Panc1 (cell line): Measurements from ENCODE around the gene KHSRP. TPM values are rescaled to one million over a fixed set of nuclear protein-coding genes. Genes with fewer than 3 reads are reported as not detected.

Experiments used
- microRNA-seq: library from miRNA; unstranded; fragments of <30 nt; microRNA quantifications from one replicate; pipeline ENCODE4 v1.1.0, GENCODE V29; 2020; ENCODE audit not compliant: unreplicated experiment
- total RNA-seq: library from RNA; stranded (reverse); gene quantifications from one replicate; pipeline ENCODE4 v1.2.1, GENCODE V29; 2021; ENCODE audit not compliant: unreplicated experiment

KHSRP gene
- total RNA-seq, 1 experiment from 2014 or later: 333 TPM

Small RNAs within 50 kb of the gene (microRNA-seq; reads per million reads assigned to microRNA genes)
- gene MIR3940 (8.6 reads per million, percentile 25 among the genes with 10 or more reads in this experiment), gene MIR6790 (not detected), gene MIR6885 (2.9 reads per million)

Other genes with a start within 250 kb of the KHSRP start
- gene MLLT1, start 144.8 kb downstream of the KHSRP start, total RNA-seq: 58.3 TPM
- gene ACER1, start 91.2 kb downstream of the KHSRP start, total RNA-seq: not detected
- 80.0 TPM for gene CLPP, start 63.3 kb downstream of the KHSRP start, total RNA-seq
- gene ALKBH7, start 52.0 kb downstream of the KHSRP start, total RNA-seq: 65.0 TPM
- 1.6 TPM for gene PSPN, start 48.9 kb downstream of the KHSRP start, total RNA-seq
- gene GTF2F1, start 31.6 kb downstream of the KHSRP start, total RNA-seq: 61.1 TPM
- gene SLC25A41, start 9.0 kb upstream of the KHSRP start, total RNA-seq: 0.21 TPM
- gene SLC25A23, start 35.0 kb upstream of the KHSRP start, total RNA-seq: 18.7 TPM
- 0.21 TPM for gene CRB3, start 39.5 kb upstream of the KHSRP start, total RNA-seq
- gene DENND1C, start 57.0 kb upstream of the KHSRP start, total RNA-seq: 0.39 TPM
- 4.4 TPM for gene TUBB4A, start 77.5 kb upstream of the KHSRP start, total RNA-seq
- gene TNFSF9, start 106.2 kb upstream of the KHSRP start, total RNA-seq: 2.9 TPM
- 45.4 TPM for gene CD70, start 166.3 kb upstream of the KHSRP start, total RNA-seq
- 0.18 TPM for gene TNFSF14, start 245.3 kb upstream of the KHSRP start, total RNA-seq